Measurements from ENCODE around the gene TBC1D22A.

Gene TBC1D22A

GRCh38 chr22:46754110-46754799, 8.2 kb upstream of the TBC1D22A start:
- DNase-seq = no peak

DNA sequence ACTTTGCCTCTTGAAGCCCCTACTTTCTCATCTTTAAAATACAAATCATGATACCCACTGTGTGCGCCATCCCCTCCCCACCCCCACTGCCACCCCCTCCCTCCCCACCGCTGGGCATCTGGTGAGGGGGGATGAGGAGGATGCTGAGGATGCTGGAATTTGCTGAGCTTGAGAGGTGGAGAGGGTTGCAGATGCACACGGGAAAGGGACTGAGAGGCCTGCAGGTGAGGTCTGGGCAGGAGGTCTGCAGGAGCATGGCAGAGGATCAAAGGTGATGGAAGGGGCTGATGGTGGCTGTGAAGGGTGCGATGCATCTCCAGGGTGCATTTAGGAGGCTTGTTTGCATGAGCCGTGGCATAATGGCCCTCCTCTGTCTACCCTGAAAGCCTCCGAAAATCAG, 7.6 kb upstream of the TBC1D22A start:
- DNase-seq = no peak

- DNase-seq = no peak
These were observed 6.9 kb upstream of the TBC1D22A start for GRCh38 chr22:46755525-46755924.

GRCh38 chr22:46756097-46756496, 6.4 kb upstream of the TBC1D22A start:
- DNase-seq = no peak

DNA sequence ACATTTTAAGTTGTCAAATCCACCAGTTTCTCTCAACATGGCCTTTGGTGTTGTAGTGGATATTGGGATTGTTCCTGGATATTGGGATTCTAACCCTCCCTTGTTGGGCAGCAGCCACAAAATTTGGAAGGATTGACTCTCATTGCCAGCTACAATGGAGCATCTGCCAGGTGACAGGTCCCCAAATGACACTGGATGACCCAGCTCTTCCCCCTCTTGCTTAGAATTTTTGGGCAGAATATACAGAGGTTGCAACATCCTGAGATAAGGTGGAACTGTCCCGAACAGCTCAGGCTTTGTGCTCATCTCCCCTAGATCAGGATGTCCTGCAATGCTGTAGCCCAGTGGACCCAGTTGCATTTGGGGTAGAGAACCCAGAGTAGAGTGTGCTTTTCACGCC, 5.3 kb upstream of the TBC1D22A start:
- no peak for DNase-seq

DNA sequence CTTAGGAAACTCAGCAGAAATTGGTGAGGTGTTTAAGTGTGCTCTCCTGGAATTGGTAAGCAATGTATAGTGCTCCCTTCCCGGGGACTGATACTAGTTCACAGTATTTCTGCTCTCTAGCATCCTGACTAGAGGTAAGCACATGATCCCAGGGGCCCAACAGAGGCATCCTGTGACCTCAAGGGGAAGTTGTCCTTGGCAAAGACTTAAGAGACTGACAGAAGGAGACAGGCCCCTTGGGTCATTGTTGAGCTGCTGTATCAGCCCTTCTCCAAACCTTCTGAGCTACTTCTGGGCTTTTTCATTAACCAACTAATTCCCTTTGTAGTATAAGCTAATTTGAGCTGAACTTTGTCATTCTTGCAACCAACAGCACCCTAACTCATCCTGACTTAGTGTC, 4.3 kb upstream of the TBC1D22A start:
- DNase-seq = no peak

DNA sequence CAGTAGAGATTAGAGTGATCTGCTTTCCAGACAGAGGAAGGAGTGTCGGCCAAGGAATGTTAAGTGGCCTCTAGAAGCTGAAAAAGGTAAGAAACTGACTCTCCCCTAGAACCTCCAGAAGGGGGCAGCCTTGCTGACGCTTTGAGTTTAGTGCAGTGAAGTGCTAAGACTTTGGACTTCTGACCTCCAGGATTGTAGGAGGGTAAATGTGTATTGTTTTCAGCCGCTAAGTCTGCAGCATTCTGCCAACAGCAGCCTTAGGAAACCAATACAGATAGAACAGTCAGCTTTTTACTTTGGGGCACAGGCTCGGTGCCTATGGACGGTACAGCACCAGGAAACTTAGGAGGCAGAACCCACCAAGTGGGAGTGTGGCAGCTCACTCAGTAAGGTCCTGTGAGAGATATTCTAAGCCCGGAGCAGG, 3.6 kb upstream of the TBC1D22A start:
- peak; percentile 65 for DNase-seq

DNA sequence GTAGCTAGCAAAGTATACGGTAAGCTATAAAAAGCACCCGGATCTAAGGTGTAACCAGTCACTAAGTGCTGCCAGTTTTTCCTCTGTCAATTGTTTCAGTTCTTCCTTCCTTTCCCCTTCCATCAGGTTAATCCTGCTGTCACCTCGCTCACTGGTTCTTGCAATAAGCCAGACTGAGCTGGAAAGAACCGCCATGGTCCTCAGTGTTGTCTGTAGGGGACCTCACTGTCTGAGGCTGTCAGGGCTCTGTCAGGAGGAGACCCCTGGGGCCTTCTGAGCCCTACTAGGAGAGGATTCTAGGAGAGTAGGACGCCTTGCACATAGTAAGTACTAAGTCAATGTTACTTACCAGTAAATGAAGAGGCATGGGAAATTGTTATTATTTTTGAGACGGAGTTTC, 1.4 kb upstream of the TBC1D22A start:
- DNase-seq = no peak

DNA sequence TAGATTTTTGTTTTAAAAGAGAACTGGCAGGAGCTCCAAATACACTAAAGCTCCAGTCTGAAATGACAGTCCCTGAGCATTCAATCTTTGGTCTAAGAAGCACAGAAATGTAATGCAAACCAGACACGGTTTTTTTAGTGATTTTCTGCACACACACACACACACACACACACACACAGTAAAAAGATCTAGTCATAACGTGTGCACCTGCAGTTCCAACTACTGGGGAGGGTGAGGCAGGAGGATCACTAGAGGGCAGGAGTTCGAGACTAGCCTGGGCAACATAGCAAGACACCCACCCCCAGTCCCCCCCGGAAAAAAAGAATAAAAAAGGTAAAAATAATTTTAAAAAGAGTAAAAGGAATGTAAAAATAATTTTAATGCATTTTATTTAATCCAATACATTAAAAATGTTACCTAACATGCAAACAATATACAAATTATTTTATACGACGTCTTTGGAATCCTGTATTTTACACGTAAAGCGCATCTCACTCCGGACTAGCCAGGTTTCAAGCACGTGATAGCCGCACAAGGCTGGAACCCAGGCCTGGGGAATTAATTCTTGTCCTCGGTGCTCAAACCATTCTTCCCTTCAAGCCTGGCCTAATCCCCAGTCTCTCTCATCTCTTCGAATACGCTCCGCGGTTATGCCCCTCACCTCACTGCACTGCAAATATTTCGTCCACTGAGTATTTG, 762 bp upstream of the TBC1D22A start:
- no peak for DNase-seq

DNA sequence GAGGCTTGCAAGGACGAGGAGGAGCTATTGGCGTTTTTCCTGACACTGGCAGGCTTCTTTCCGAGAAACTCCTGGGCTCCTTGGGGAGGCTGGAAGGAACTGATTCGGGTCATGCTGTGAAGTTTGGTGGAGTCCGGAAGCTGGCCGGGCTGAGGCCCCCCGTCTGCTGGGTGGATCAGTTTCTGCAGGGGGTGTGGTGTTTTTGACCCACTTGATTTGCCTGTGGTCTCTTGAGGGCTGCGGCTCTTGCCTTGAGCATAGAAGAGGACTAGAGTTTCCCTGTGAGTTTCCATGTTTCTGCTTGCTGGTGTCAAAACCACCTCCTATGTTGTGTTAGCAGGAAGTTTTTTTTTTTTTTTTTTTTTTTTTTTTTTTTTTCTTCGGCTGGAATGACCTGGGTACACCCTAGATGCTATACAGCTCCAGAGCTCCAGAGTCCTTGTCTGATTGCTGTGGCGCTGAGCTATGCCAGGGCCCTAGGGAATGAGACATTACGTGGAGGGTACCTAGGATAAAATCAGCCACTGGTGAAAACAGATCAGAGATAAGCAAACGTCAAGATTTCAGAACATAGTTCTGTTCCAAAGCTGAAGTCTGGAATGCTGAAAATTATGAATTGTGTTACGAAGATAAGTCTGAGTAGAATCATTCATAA, 728 bp downstream of the TBC1D22A start:
- peak; percentile 57 for DNase-seq

DNA sequence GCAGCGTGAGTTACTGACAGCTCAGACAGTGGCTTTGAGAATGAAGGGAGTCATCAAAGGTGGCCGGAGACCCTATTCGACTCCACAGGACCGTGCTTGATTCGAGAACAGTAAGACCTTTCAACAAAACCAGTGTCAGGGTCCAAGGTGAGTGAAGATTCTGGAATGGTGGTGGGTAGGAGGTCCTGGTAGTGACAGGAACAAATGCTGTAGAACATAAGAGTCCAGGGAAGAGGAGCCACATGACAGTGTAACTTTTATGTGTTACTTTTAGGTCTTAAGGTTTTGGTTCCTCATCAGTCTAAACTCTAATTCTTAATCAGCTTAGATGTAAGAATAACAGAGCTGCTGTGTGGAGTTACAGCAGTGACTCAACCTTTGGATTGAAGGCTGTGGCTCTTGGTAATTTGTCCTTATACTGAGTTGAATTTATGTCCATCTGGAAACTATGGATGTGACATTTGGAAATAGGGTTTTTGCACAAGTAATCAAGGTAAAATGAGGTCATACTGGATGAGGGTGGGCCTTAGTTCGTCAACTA, 1.8 kb downstream of the TBC1D22A start:
- no peak for DNase-seq

- DNase-seq = no peak
These were observed 2.5 kb downstream of the TBC1D22A start for GRCh38 chr22:46764779-46765485.

DNA sequence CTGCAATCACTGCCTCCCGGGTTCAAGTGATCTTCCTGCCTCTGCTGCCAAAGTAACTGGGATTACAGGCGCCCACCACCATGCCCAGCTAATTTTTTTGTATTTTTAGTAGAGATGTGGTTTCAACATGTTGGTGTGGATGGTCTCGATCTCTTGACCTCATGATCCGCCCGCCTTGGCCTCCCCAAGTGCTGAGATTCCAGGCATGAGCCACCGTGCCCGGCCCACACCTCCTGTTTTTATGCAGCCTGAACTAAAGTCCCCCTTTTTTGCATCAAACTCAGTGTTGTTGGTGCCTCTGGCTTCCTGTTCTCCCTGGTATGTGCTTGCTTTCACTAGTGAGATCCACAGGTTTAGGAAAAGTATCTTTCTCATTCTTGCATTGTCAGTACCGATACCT, 4.2 kb downstream of the TBC1D22A start:
- DNase-seq = no peak

DNA sequence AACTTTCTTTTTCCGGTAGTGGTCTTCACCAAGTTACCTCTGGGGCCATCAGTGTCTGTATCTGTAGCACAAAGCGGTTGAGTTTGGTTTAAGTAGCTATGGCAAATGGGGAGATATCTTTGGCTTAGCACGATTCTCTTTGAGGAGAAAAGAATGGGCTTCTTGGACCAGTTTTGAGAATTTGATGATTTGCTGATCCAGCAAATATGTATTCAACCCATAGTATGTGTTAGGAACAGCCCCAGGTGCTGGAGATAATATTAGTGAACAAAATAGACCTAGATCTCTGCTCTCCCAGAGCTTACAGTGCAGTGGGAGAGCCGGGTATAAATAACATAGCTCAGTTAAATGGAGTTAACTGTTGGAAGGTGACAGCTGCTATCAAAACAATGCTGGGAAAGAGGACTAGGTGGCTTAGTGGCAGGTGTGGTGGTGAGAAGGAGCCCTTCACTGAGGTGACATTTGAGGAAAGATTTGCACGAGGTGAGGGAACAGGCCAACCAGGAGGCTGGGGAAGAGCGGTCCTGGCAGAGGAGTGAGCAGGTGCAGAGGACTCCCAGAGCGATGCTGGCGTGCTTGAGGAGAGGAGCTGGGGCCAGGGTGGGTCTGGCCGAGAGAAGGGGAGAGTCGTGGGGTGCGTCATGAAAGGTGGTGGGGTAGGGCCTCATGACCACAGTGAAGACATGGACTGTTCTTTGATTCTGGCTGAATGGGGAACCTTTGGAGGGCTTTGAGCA, 5.0 kb downstream of the TBC1D22A start:
- DNase-seq = no peak

DNA sequence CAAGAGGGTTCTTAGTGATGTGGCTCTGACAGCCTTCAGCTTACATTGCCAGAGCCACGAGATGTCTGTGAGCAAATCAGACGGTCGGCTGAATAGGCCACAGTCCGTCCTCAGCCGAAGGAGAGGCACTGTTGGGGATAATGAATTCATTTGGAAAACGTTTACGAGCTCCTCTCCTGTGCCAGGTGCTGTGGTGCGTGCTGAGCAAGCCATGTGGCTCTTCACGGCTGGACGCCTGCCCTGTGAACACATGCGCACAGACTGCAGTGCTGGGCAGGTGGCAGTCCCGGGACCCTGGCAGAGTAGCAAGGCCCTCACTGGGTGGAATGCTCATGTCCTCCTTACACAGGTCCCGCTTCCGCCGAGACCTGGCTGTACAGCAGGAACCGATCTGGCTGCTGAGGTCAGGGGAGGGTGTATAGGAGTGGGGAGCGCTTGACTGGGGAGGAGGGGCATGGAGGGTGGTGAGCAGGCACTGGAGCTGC, 6.8 kb downstream of the TBC1D22A start:
- DNase-seq = no peak

- no peak for DNase-seq
These were observed 7.3 kb downstream of the TBC1D22A start for GRCh38 chr22:46769706-46770105.

- no peak for DNase-seq
These were observed 7.7 kb downstream of the TBC1D22A start for GRCh38 chr22:46770151-46770641.

- DNase-seq = no peak
These were observed 8.3 kb downstream of the TBC1D22A start for GRCh38 chr22:46770726-46771125.

DNA sequence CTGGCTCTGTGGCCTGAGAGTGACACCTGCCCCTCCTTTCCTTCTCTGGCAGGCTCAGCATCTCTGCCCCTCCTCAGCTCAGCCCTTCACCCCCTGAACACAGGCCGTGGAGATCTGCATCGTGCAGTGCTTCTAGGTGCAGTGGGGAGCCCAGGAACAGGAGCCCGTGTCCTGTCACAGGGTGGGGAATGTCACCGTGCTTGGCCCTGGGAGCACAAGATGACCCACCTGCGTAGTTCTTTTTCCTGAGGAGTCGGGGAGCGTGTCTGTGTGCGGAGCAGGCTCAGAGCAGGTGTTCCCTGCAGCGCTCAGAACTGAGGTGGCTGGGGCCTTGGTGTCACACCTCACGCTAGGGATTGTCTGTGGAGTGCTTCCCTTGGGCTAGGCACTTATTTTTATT, 10.6 kb downstream of the TBC1D22A start:
- DNase-seq = no peak

DNA sequence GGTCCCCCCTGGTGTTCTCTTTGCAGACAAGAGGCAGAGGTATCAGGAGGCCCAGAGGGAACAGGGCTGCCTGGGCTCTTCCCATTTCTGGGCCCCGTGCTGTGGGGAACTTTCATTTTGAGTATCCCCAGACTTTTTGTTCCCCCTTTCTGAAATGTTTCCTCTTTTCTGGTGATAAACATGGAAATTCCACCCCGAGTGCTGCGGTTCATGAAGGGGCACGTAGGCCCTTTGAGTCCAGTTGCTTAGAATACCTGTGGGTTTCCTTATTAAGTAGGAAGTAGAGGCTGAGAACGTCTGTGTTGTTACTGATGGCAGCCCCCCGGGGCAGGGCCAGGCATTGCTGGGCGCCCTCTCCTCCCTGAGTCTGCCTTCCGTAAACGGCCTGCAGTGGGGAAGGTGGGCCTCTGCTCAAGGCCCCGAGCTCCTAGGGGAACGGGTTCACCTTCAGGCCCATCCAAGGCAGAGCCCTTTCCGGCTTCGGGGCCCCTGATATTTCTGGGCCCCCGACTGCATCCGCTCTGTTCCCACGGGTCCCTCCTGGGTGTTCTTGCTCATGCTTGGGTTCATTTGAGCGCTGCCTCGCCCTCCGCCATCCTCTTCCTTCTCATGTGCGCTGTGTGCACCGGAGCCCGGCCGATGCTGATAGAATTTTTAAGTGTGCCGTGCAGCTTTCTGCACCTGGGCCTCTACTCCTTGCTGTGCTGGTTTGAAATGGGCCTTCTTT, 12.0 kb downstream of the TBC1D22A start:
- DNase-seq = peak; percentile 37

All from CD4-positive, alpha-beta T cell treated with Interleukin-21 for 1 hour (primary cell).